ENCODE measurements around the gene LRRC7.

DNA sequence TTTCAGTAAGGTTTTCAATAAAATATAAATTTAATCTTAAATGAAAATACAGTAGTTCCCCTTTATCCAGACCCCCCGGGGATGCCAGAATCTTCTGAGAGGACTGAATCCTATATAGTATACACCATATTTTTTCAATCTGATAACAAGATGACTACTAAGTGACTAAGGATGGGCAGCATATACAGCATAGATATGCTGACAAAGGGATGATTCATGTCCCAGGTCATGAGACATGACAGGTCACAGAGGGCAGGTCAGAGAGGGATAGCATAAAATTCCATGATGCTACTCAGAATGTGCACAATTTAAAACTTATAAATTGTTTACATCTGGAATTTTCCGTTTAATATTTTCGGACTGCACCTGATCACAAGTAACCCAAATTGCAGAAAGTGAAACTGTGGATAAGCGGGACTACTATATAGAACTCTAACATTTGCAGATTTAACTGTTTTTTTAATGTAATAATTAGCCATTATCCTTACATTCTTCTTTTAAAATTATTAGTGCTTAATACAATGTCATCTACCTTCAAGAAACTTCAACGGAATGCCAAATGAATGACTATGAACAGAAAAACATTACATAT is 588.9 kb downstream of the LRRC7 start:
- TF ChIP-seq YY1 (IDR thresholded peaks at IDR 0.05; ENCODE audit: low read depth) (no peak), CHD2 (IDR thresholded peaks at IDR 0.05; ENCODE audit: low read length, partially characterized antibody) (no peak), JUND (IDR thresholded peaks at IDR 0.05) (peak; percentile 78), POLR2AphosphoS5 (IDR thresholded peaks at IDR 0.05; ENCODE audit: low read depth, low read length) (no peak)
- TF ChIP-seq, protein P1, sequence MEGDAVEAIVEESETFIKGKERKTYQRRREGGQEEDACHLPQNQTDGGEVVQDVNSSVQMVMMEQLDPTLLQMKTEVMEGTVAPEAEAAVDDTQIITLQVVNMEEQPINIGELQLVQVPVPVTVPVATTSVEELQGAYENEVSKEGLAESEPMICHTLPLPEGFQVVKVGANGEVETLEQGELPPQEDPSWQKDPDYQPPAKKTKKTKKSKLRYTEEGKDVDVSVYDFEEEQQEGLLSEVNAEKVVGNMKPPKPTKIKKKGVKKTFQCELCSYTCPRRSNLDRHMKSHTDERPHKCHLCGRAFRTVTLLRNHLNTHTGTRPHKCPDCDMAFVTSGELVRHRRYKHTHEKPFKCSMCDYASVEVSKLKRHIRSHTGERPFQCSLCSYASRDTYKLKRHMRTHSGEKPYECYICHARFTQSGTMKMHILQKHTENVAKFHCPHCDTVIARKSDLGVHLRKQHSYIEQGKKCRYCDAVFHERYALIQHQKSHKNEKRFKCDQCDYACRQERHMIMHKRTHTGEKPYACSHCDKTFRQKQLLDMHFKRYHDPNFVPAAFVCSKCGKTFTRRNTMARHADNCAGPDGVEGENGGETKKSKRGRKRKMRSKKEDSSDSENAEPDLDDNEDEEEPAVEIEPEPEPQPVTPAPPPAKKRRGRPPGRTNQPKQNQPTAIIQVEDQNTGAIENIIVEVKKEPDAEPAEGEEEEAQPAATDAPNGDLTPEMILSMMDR (IDR thresholded peaks at IDR 0.05) = no peak

Measured in SK-N-SH (cell line).